Measurements from ENCODE around the gene HSPA9. TPM values are rescaled to one million over a fixed set of nuclear protein-coding genes. Genes with fewer than 3 reads are reported as not detected.

Gene HSPA9
- total RNA-seq, 1 experiment from 2014 or later = 414 TPM

DNA sequence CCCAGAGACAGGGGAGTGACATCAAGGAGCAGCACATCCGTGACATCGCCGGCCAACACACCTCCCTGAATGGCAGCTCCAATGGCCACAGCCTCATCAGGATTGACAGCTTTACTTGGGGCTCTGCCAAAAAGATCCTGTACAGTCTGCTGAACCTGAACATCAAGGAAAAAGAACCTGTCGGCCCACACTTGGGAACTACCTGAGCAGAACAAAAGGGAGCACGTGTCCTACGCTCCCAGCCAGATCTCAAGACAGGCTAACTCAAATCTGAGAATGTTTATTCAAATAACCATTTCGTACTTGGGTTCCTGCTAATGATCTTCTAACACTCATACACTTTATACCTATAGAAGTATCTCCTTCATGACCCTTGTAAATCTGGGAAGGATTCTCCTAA, 15.3 kb downstream of the HSPA9 start (continued):
- TF ChIP-seq PRDM15 (CRISPR knock-in tag; IDR thresholded peaks at IDR 0.05) (no peak), OVOL2 (CRISPR knock-in tag; IDR thresholded peaks at IDR 0.05; ENCODE audit: borderline replicate concordance) (no peak), HMGA2 (CRISPR knock-in tag; IDR thresholded peaks at IDR 0.05) (no peak), FOXJ3 (CRISPR knock-in tag; IDR thresholded peaks at IDR 0.05; ENCODE audit: borderline replicate concordance) (no peak), ZNF317 (CRISPR knock-in tag; IDR thresholded peaks at IDR 0.05; ENCODE audit: borderline replicate concordance, low read depth) (no peak)

GRCh38 chr5:138557677-138558076, 17.5 kb downstream of the HSPA9 start:
- POLR2A ChIA-PET = interaction anchor here (0.6 kb wide), 1 partner anchor 15 kb away, joined by 4 read pairs; the partner anchor contains the start of gene ETF1
- H3K27ac Mint-ChIP-seq = no peak overlapping the region

GRCh38 chr5:138554143-138554542, 21.1 kb downstream of the HSPA9 start:
- H3K4me1 Mint-ChIP-seq = no peaks in the 10 kb centered on the region
- H3K27me3 Mint-ChIP-seq (ENCODE audit: low read depth) = no peaks in the 10 kb centered on the region
- POLR2A ChIA-PET = interaction anchor here (3.7 kb wide), 1 partner anchor 11 kb away, joined by 28 read pairs; the partner anchor contains the start of gene ETF1
- peaks cover 58% of the 10 kb centered on the region for H3K36me3 Mint-ChIP-seq
- peaks cover 4% of the 10 kb centered on the region; the same call in 1 of the 2 replicates for H3K9me3 Mint-ChIP-seq
- no peak overlapping the region for H3K4me3 Mint-ChIP-seq
- CTCF ChIA-PET = no interaction called here
- ATAC-seq (no peak), DNase-seq (ENCODE audit: low spot score) (no peak)
- 0 out of 2 replicates have a peak overlapping the region, but pooled peaks have one; percentile 41 for H3K27ac Mint-ChIP-seq
- TF ChIP-seq OVOL2 (CRISPR knock-in tag; IDR thresholded peaks at IDR 0.05; ENCODE audit: borderline replicate concordance) = no peak
- 0 out of 2 replicates have a peak, but pooled peaks have one; percentile 6 for TF ChIP-seq EMX1 (CRISPR knock-in tag; IDR thresholded peaks at IDR 0.05)

More at GRCh38 chr5:138557677-138558076, 17.5 kb downstream of the HSPA9 start:
- ATAC-seq (no peak), DNase-seq (ENCODE audit: low spot score) (no peak)
- TF ChIP-seq, protein P1, sequence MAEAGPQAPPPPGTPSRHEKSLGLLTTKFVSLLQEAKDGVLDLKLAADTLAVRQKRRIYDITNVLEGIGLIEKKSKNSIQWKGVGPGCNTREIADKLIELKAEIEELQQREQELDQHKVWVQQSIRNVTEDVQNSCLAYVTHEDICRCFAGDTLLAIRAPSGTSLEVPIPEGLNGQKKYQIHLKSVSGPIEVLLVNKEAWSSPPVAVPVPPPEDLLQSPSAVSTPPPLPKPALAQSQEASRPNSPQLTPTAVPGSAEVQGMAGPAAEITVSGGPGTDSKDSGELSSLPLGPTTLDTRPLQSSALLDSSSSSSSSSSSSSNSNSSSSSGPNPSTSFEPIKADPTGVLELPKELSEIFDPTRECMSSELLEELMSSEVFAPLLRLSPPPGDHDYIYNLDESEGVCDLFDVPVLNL (CRISPR knock-in tag; IDR thresholded peaks at IDR 0.05; ENCODE audit: borderline replicate concordance, low read depth) = no peak
- TF ChIP-seq CREM (CRISPR knock-in tag; IDR thresholded peaks at IDR 0.05) = no peak
- TF ChIP-seq SOX15 (CRISPR knock-in tag; IDR thresholded peaks at IDR 0.05) = no peak
- no peak for TF ChIP-seq ZNF671 (CRISPR knock-in tag; IDR thresholded peaks at IDR 0.05)
- TF ChIP-seq CREB1 (CRISPR knock-in tag; IDR thresholded peaks at IDR 0.05) = no peak
- TF ChIP-seq NR1H2 (CRISPR knock-in tag; IDR thresholded peaks at IDR 0.05) = no peak
- TF ChIP-seq ELF4 (CRISPR knock-in tag; IDR thresholded peaks at IDR 0.05; ENCODE audit: low read depth) = no peak
- TF ChIP-seq, protein P2, sequence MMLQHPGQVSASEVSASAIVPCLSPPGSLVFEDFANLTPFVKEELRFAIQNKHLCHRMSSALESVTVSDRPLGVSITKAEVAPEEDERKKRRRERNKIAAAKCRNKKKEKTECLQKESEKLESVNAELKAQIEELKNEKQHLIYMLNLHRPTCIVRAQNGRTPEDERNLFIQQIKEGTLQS (CRISPR knock-in tag; conservative IDR thresholded peaks at IDR 0.05) = no peak
- no peak for TF ChIP-seq HMGA2 (CRISPR knock-in tag; IDR thresholded peaks at IDR 0.05)
- TF ChIP-seq ZNF219 (CRISPR knock-in tag; IDR thresholded peaks at IDR 0.05; ENCODE audit: borderline replicate concordance) = no peak
- no peak for TF ChIP-seq OVOL2 (CRISPR knock-in tag; IDR thresholded peaks at IDR 0.05; ENCODE audit: borderline replicate concordance)
- TF ChIP-seq ZBTB21 (CRISPR knock-in tag; IDR thresholded peaks at IDR 0.05; ENCODE audit: borderline replicate concordance) = no peak
- TF ChIP-seq GTF2I (CRISPR knock-in tag; conservative IDR thresholded peaks at IDR 0.05) = no peak
- TF ChIP-seq, protein P3, sequence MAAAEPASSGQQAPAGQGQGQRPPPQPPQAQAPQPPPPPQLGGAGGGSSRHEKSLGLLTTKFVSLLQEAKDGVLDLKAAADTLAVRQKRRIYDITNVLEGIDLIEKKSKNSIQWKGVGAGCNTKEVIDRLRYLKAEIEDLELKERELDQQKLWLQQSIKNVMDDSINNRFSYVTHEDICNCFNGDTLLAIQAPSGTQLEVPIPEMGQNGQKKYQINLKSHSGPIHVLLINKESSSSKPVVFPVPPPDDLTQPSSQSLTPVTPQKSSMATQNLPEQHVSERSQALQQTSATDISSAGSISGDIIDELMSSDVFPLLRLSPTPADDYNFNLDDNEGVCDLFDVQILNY (CRISPR knock-in tag; IDR thresholded peaks at IDR 0.05) = no peak
- TF ChIP-seq SP1 (CRISPR knock-in tag; conservative IDR thresholded peaks at IDR 0.05) = no peak
- TF ChIP-seq RELA (CRISPR knock-in tag; IDR thresholded peaks at IDR 0.05; ENCODE audit: borderline replicate concordance) = no peak
- peaks cover 88% of the 10 kb centered on the region for H3K36me3 Mint-ChIP-seq
- CTCF ChIA-PET = no interaction called here
- no peaks in the 10 kb centered on the region for H3K9me3 Mint-ChIP-seq
- H3K4me3 Mint-ChIP-seq = no peak overlapping the region
- no peaks in the 10 kb centered on the region for H3K27me3 Mint-ChIP-seq (ENCODE audit: low read depth)
- H3K4me1 Mint-ChIP-seq = no peaks in the 10 kb centered on the region

Measured in WTC11 (cell line).